GM21723 (cell line): ENCODE results near the gene STRADA.
"Not testable (repeated sequence)": the region's sequence is repeated elsewhere in the genome, so short reads cannot be mapped to it uniquely, and the experiment has no call there.

ENCODE experiments used
- ATAC-seq: cut with Tn5 transposase; IDR thresholded peaks from one replicate; pipeline ENCODE4 v1.9.1; 2021; ENCODE audit warnings: mild to moderate bottlenecking, moderate library complexity; ENCODE audit not compliant: unreplicated experiment

The STRADA gene

GRCh38 chr17:63758428-63758827 lies 16.8 kb upstream of the STRADA start:
- no peak for ATAC-seq

GRCh38 chr17:63754046-63754445 lies 12.4 kb upstream of the STRADA start:
- ATAC-seq: no peak

GRCh38 chr17:63753215-63753614 lies 11.6 kb upstream of the STRADA start:
- ATAC-seq: no peak

GRCh38 chr17:63752707-63753106 lies 11.1 kb upstream of the STRADA start:
- no peak for ATAC-seq

- no peak for ATAC-seq
Observed at GRCh38 chr17:63751806-63752205, 10.2 kb upstream of the STRADA start.

- peak; percentile 4 for ATAC-seq
Observed at GRCh38 chr17:63741143-63741407, 524 bp downstream of the STRADA start.

- no peak for ATAC-seq
Observed at GRCh38 chr17:63740464-63741142, 996 bp downstream of the STRADA start.

GRCh38 chr17:63735691-63736090 lies 5.9 kb downstream of the STRADA start:
- no peak for ATAC-seq

GRCh38 chr17:63722403-63722802 lies 19.2 kb downstream of the STRADA start:
- ATAC-seq: no peak

GRCh38 chr17:63720194-63720593 lies 21.4 kb downstream of the STRADA start:
- ATAC-seq: not testable (repeated sequence)

GRCh38 chr17:63718988-63719387 lies 22.6 kb downstream of the STRADA start:
- no peak for ATAC-seq

- ATAC-seq: no peak
Observed at GRCh38 chr17:63716426-63716825, 25.2 kb downstream of the STRADA start.

GRCh38 chr17:63714550-63715277 lies 26.9 kb downstream of the STRADA start:
- ATAC-seq: no peak

- ATAC-seq: no peak
Observed at GRCh38 chr17:63709110-63709509, 32.5 kb downstream of the STRADA start.

- ATAC-seq: no peak
Observed at GRCh38 chr17:63707151-63707550, 34.4 kb downstream of the STRADA start.

- no peak for ATAC-seq
Observed at GRCh38 chr17:63706336-63707082, 35.1 kb downstream of the STRADA start.

- no peak for ATAC-seq
Observed at GRCh38 chr17:63705657-63706056, 35.9 kb downstream of the STRADA start.

GRCh38 chr17:63704836-63705235 lies 36.8 kb downstream of the STRADA start:
- ATAC-seq: no peak

GRCh38 chr17:63704259-63704576 lies 37.4 kb downstream of the STRADA start:
- no peak for ATAC-seq

GRCh38 chr17:63703556-63704258 lies 37.9 kb downstream of the STRADA start:
- no peak for ATAC-seq

- ATAC-seq: no peak
Observed at GRCh38 chr17:63703029-63703428, 38.6 kb downstream of the STRADA start.

GRCh38 chr17:63702721-63703015 lies 38.9 kb downstream of the STRADA start:
- no peak for ATAC-seq
